HG03025 (cell line): ENCODE data around the gene KDM4C.

Experiments used
- ATAC-seq: cut with Tn5 transposase; IDR thresholded peaks from one replicate; pipeline ENCODE4 v1.9.1; 2021; ENCODE audit warnings: mild to moderate bottlenecking, moderate library complexity; ENCODE audit not compliant: unreplicated experiment, low FRiP score

KDM4C gene

GRCh38 chr9:6956879-6957278 is 199.1 kb downstream of the KDM4C start:
- no peak for ATAC-seq

GRCh38 chr9:6959270-6960000 is 201.7 kb downstream of the KDM4C start:
- ATAC-seq = no peak

- no peak for ATAC-seq
Measured at GRCh38 chr9:6960777-6961176, 203.0 kb downstream of the KDM4C start.

GRCh38 chr9:6961845-6962522 is 204.2 kb downstream of the KDM4C start:
- no peak for ATAC-seq

- ATAC-seq = no peak
Measured at GRCh38 chr9:6965566-6965965, 207.8 kb downstream of the KDM4C start.

- no peak for ATAC-seq
Measured at GRCh38 chr9:6968271-6968670, 210.5 kb downstream of the KDM4C start.

GRCh38 chr9:6969805-6970204 is 212.0 kb downstream of the KDM4C start:
- ATAC-seq = no peak

- ATAC-seq = no peak
Measured at GRCh38 chr9:6973089-6973488, 215.3 kb downstream of the KDM4C start.

- peak; percentile 90 for ATAC-seq
Measured at GRCh38 chr9:6973762-6974161, 216.0 kb downstream of the KDM4C start.

GRCh38 chr9:6975198-6975597 is 217.4 kb downstream of the KDM4C start:
- ATAC-seq = no peak

GRCh38 chr9:6977761-6978160 is 220.0 kb downstream of the KDM4C start:
- ATAC-seq = no peak

GRCh38 chr9:6978591-6978990 is 220.8 kb downstream of the KDM4C start:
- no peak for ATAC-seq

- ATAC-seq = no peak
Measured at GRCh38 chr9:6984941-6985578, 227.3 kb downstream of the KDM4C start.

GRCh38 chr9:6986141-6986815 is 228.5 kb downstream of the KDM4C start:
- no peak for ATAC-seq

GRCh38 chr9:6987381-6987780 is 229.6 kb downstream of the KDM4C start:
- ATAC-seq = no peak

GRCh38 chr9:6991418-6991817 is 233.6 kb downstream of the KDM4C start:
- no peak for ATAC-seq

- ATAC-seq = no peak
Measured at GRCh38 chr9:6996061-6996854, 238.5 kb downstream of the KDM4C start.

- no peak for ATAC-seq
Measured at GRCh38 chr9:6997330-6997729, 239.6 kb downstream of the KDM4C start.

GRCh38 chr9:6999794-7000193 is 242.0 kb downstream of the KDM4C start:
- ATAC-seq = no peak

GRCh38 chr9:7001571-7001970 is 243.8 kb downstream of the KDM4C start:
- ATAC-seq = no peak
